ENCODE measurements around the gene CELF1. TPM values are rescaled to one million over a fixed set of nuclear protein-coding genes. Genes with fewer than 3 reads are reported as not detected.

CELF1 gene
- total RNA-seq, 2 experiments from 2014 or later = 120 to 122 TPM

DNA sequence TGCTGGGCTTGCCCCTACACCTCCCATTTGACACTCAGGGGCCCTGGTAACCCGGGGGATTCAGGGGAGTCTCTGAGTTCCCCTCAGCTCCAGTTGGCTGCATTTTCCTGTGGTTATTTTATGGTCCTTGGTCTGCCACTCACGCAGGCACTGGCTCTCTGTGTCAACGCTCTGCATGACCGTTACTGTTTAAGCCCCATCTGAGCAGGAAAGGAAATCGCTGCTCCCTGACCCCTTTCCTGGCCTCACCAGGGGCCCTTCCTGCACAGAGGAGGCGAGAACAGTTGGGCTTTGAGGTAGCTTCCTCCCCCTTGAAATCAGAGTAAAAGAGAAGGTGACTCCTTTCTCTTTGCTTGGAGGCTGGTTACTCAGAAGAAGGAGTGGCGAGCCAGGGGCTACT, 38.8 kb upstream of the CELF1 start:
- intact Hi-C loops (cut with micrococcal nuclease) = no loop called here
- peaks cover 5% of the 10 kb centered on the region for H3K4me1 Mint-ChIP-seq (ENCODE audit: low read depth)
- TF ChIP-seq CTCF (IDR thresholded peaks at IDR 0.05) = no peak
- no peaks in the 10 kb centered on the region for H3K9me3 Mint-ChIP-seq
- CTCF ChIA-PET = interaction anchor here (1.3 kb wide), 1 partner anchor 10 kb away, joined by 3 read pairs; no protein-coding TSS in a partner anchor
- DNase-seq (no peak), ATAC-seq (peak; percentile 50)
- POLR2A ChIA-PET = interaction anchor here (1.5 kb wide), 1 partner anchor 10 kb away, joined by 3 read pairs; no protein-coding TSS in a partner anchor
- no peaks in the 10 kb centered on the region for H3K36me3 Mint-ChIP-seq (ENCODE audit: low read depth)
- no peak overlapping the region for H3K4me3 Mint-ChIP-seq
- H3K27me3 Mint-ChIP-seq = peaks cover 29% of the 10 kb centered on the region
- no peak overlapping the region for H3K27ac Mint-ChIP-seq

DNA sequence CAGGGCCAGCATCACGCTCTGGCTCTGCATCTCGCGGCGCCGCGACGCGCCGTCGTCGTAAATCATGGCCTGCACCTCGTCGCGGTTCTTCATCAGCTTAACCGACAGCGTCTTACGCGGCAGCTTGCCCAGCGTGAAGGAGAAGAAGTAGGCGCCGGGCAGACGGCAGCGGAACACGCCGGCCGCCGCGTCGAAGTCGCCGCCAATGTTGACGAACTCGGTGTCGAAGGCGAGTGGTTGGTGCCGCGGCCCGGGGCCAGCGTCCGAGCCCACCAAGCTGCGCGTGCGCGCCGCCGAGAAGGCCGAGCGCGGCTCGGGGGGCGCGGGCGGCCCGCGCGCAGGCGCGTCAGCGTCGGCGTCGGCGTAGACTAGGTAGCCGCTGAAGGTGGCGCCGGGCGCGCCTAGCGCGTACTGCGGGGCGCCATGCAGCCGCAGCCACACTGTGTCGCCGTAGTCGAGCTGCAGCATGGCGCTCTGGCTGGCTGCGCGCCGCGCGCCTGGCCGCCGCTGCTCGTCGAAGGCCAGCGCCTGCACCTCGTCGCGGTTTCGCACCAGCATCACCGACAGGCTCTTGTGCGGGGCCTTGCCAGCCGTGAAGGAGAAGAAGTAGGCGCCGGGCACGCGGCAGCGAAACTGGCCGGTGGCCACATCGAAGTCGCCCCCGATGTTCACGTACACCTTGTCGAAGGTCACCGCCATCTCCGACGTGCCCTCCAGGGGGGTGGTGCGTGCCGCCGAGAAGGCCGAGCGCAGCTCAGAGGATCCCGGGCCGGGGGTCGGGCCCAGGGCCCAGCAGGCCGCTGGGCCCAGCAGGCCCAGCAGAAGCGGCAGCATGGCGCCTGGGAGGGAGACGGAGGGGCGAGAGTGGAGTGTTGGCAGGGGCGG, 37.3 kb upstream of the CELF1 start:
- peaks cover 5% of the 10 kb centered on the region for H3K4me1 Mint-ChIP-seq (ENCODE audit: low read depth)
- H3K4me3 Mint-ChIP-seq = no peak overlapping the region
- H3K9me3 Mint-ChIP-seq = no peaks in the 10 kb centered on the region
- no peak for ATAC-seq
- H3K36me3 Mint-ChIP-seq (ENCODE audit: low read depth) = no peaks in the 10 kb centered on the region
- intact Hi-C loops (cut with micrococcal nuclease) = no loop called here
- CTCF ChIA-PET = no interaction called here
- no peak for TF ChIP-seq CTCF (IDR thresholded peaks at IDR 0.05)
- H3K27ac Mint-ChIP-seq = no peak overlapping the region
- H3K27me3 Mint-ChIP-seq = peaks cover 25% of the 10 kb centered on the region
- POLR2A ChIA-PET = no interaction called here
- DNase-seq = no peak

DNA sequence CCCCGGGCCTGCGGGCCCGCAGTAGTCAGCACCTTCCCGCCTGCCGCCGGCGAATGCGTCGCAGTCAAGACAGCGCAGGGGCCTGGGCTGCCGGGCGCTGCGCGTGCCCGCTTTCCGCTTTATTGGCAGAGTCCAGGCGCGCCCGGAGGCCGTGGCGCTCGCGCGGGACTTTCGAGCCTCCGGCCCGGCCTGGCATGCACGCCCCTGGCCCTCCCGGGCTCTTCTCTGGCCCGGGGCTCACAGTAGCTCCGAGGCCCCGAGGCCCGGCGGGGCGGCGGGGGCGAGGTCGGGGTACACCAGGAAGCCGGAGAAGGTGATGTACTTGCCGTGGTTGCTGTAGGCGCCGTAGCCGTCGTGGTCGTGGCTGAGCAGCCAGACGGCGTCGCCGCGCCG, 36.6 kb upstream of the CELF1 start:
- H3K27ac Mint-ChIP-seq = no peak overlapping the region
- H3K4me3 Mint-ChIP-seq = no peak overlapping the region
- CTCF ChIA-PET = no interaction called here
- POLR2A ChIA-PET = no interaction called here
- intact Hi-C loops (cut with micrococcal nuclease) = no loop called here
- peaks cover 5% of the 10 kb centered on the region for H3K4me1 Mint-ChIP-seq (ENCODE audit: low read depth)
- no peaks in the 10 kb centered on the region for H3K36me3 Mint-ChIP-seq (ENCODE audit: low read depth)
- no peak for TF ChIP-seq CTCF (IDR thresholded peaks at IDR 0.05)
- DNase-seq (no peak), ATAC-seq (no peak)
- peaks cover 22% of the 10 kb centered on the region for H3K27me3 Mint-ChIP-seq
- no peaks in the 10 kb centered on the region for H3K9me3 Mint-ChIP-seq

DNA sequence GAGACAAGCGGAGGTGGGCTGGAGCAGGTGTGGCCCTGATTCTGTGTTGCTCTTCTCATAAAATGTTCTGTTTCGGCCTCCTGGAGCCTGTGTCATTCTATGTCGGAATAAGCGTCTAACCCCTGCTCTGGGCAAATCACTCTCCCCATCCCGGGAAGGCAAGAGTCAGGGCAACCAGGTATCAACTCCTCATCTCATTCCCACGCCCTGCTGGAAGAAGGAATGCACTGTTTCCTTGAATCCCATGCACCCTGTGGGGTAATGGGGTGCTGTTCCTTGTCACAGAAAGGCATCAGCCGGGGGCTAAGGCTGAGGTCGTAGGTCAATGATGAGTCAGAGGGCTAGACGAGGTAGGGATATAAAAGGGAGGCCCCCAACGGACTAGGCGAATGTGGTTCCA, 36.2 kb upstream of the CELF1 start:
- no peak overlapping the region for H3K27ac Mint-ChIP-seq

More for the DNA sequence above, 36.2 kb upstream of the CELF1 start:
- Mint-ChIP-seq H3K27me3 (peaks cover 19% of the 10 kb centered on the region), H3K36me3 (ENCODE audit: low read depth) (peaks cover 3% of the 10 kb centered on the region), H3K9me3 (no peaks in the 10 kb centered on the region), H3K4me1 (ENCODE audit: low read depth) (peaks cover 5% of the 10 kb centered on the region), H3K4me3 (no peak overlapping the region)
- CTCF ChIA-PET = no interaction called here
- ATAC-seq (no peak), DNase-seq (no peak)
- POLR2A ChIA-PET = no interaction called here
- TF ChIP-seq CTCF (IDR thresholded peaks at IDR 0.05) = no peak
- intact Hi-C loops (cut with micrococcal nuclease) = no loop called here
